Neural cell (in vitro differentiated cells): ENCODE data around the gene SPAG7. TPM values are rescaled to one million over a fixed set of nuclear protein-coding genes. Genes with fewer than 3 reads are reported as not detected.
"Not testable (repeated sequence)": the region's sequence is repeated elsewhere in the genome, so short reads cannot be mapped to it uniquely, and the experiment has no call there.

Experiments used
- H2AFZ ChIP-seq: fragments of 200-600, 300-800 bp; sonication (generic), shearing (Covaris generic); 2 replicates; pipeline ENCODE4 v1.6.0; 2014; ENCODE audit warnings: low read depth, mild to moderate bottlenecking, antibody characterized with exemption, low read length, moderate library complexity
- H3F3A ChIP-seq: fragments of 200-600 bp; shearing (Covaris generic); 2 replicates; pipeline ENCODE4 v1.6.1; 2016; ENCODE audit warnings: mild to moderate bottlenecking, moderate library complexity, mixed read lengths, antibody characterized with exemption, low read length; ENCODE audit not compliant: insufficient read depth, poor library complexity, severe bottlenecking
- H3K27ac ChIP-seq: fragments of 200-600, 300-800 bp; sonication (generic), shearing (Covaris generic); 2 replicates; pipeline ENCODE4 v1.5.1; 2014; ENCODE audit warnings: mild to moderate bottlenecking, low read length, moderate library complexity
- H3K27me3 ChIP-seq: fragments of 300-800, 200-600 bp; sonication (generic), shearing (Covaris generic); 2 replicates; pipeline ENCODE4 v1.6.0; 2014; ENCODE audit warnings: mild to moderate bottlenecking, low read depth, low read length, moderate library complexity; ENCODE audit not compliant: insufficient read depth
- H3K36me3 ChIP-seq: fragments of 300-800, 200-600 bp; sonication (generic), shearing (Covaris generic); 2 replicates; pipeline ENCODE4 v1.5.1; 2014; ENCODE audit warnings: mild to moderate bottlenecking, antibody characterized with exemption, low read length, moderate library complexity; ENCODE audit not compliant: insufficient read depth
- H3K4me2 ChIP-seq: fragments of 300-800, 200-600 bp; sonication (generic), shearing (Covaris generic); 2 replicates; pipeline ENCODE4 v1.6.0; 2014; ENCODE audit warnings: mild to moderate bottlenecking, low read length
- H3K4me3 ChIP-seq: fragments of 300-800, 200-600 bp; sonication (generic), shearing (Covaris generic); 2 replicates; pipeline ENCODE4 v1.5.1; 2014; ENCODE audit warnings: mild to moderate bottlenecking, low read length, moderate library complexity
- H3K79me2 ChIP-seq: fragments of 200-600 bp; shearing (Covaris generic); replicated peaks from 2 replicates; pipeline ENCODE4 v1.6.0; 2014; ENCODE audit warnings: mild to moderate bottlenecking, low read length, moderate library complexity; ENCODE audit not compliant: insufficient read depth
- H3K9ac ChIP-seq: fragments of 300-800, 200-600 bp; sonication (generic), shearing (Covaris generic); 2 replicates; pipeline ENCODE4 v1.6.1; 2016; ENCODE audit warnings: mild to moderate bottlenecking, low read length, mixed read lengths
- H3K9me2 ChIP-seq: fragments of 200-600 bp; shearing (Covaris generic); 2 replicates; pipeline ENCODE4 v1.6.1; 2016; ENCODE audit warnings: mild to moderate bottlenecking, low read length, mixed read lengths; ENCODE audit not compliant: insufficient read depth
- H3K9me3 ChIP-seq: fragments of 200-600, 300-800 bp; sonication (generic), shearing (Covaris generic); 2 replicates; pipeline ENCODE4 v1.6.1; 2016; ENCODE audit warnings: mild to moderate bottlenecking, mixed run types, low read length, moderate library complexity, mixed read lengths
- H4K20me1 ChIP-seq: fragments of 200-600 bp; shearing (Covaris generic); 2 replicates; pipeline ENCODE4 v1.6.1; 2016; ENCODE audit warnings: mild to moderate bottlenecking, mixed run types; ENCODE audit not compliant: insufficient read depth
- CTCF ChIP-seq: fragments of 450-650 bp; IDR thresholded peaks from 2 replicates; pipeline ENCODE4 v1.5.1; 2014; ENCODE audit warnings: antibody characterized with exemption, mild to moderate bottlenecking, moderate library complexity; ENCODE audit not compliant: poor library complexity, severe bottlenecking
- EZH2 ChIP-seq: fragments of 200-600, 300-800 bp; shearing (Covaris generic), sonication (generic); IDR thresholded peaks from 2 replicates; pipeline ENCODE4 v1.6.1; 2014; ENCODE audit warnings: antibody characterized with exemption, low read length, borderline replicate concordance, mild to moderate bottlenecking; ENCODE audit not compliant: insufficient read depth, poor library complexity, severe bottlenecking
- SMC3 ChIP-seq: fragments of 450-650 bp; conservative IDR thresholded peaks from 2 replicates; pipeline ENCODE4 v1.6.1; 2014; ENCODE audit warnings: antibody characterized with exemption, mild to moderate bottlenecking, moderate library complexity; ENCODE audit not compliant: poor library complexity
- polyA plus RNA-seq: library from polyadenylated mRNA; depleted of rRNA; stranded (reverse); fragments of >200 nt; gene quantifications from 2 replicates; pipeline ENCODE4 v1.2.3, GENCODE V29; 2014
- small RNA-seq, 3 experiments: library from RNA; depleted of rRNA; stranded (forward); fragments of <200 nt; gene quantifications; one replicate each; pipeline ENCODE3, GENCODE V24; 2012

Gene SPAG7
- polyA plus RNA-seq, 1 donor from 2014 or later, result 66.4 TPM

- no peak for TF ChIP-seq EZH2
- TF ChIP-seq SMC3, result no peak
- Histone ChIP-seq H3K4me2 (no peak overlapping the region), H4K20me1 (no peaks in the 10 kb centered on the region), H3K27ac (no peak overlapping the region), H3F3A (no peaks in the 10 kb centered on the region), H3K9ac (no peak overlapping the region), H3K27me3 (no peaks in the 10 kb centered on the region), H3K9me2 (no peaks in the 10 kb centered on the region), H3K9me3 (no peaks in the 10 kb centered on the region), H3K36me3 (no peaks in the 10 kb centered on the region), H3K4me3 (no peak overlapping the region), H2AFZ (no peak overlapping the region), H3K79me2 (no peaks in the 10 kb centered on the region)
Measured at GRCh38 chr17:4919511-4920047, 48.0 kb downstream of the SPAG7 start.

GRCh38 chr17:4914551-4914950, 53.1 kb downstream of the SPAG7 start:
- not testable (repeated sequence) for H3K9me3 ChIP-seq, H3K4me3 ChIP-seq, H3K9me2 ChIP-seq, H3F3A ChIP-seq, H3K9ac ChIP-seq, H2AFZ ChIP-seq, H3K36me3 ChIP-seq, H4K20me1 ChIP-seq, H3K27me3 ChIP-seq, H3K79me2 ChIP-seq, H3K27ac ChIP-seq, H3K4me2 ChIP-seq

GRCh38 chr17:4913994-4914393, 53.6 kb downstream of the SPAG7 start:
- no peak for TF ChIP-seq CTCF
- no peaks in the 10 kb centered on the region for H3F3A ChIP-seq
- no peaks in the 10 kb centered on the region for H3K9me2 ChIP-seq
- no peak overlapping the region for H2AFZ ChIP-seq
- H3K9me3 ChIP-seq, result no peaks in the 10 kb centered on the region
- H3K4me2 ChIP-seq, result no peak overlapping the region
- no peaks in the 10 kb centered on the region for H3K36me3 ChIP-seq
- H3K27ac ChIP-seq, result no peak overlapping the region
- H3K9ac ChIP-seq, result no peak overlapping the region
- no peaks in the 10 kb centered on the region for H3K27me3 ChIP-seq
- H3K79me2 ChIP-seq, result no peaks in the 10 kb centered on the region
- no peak overlapping the region for H3K4me3 ChIP-seq
- H4K20me1 ChIP-seq, result no peaks in the 10 kb centered on the region

Small RNA genes lying within 50 kb of the gene (small RNA-seq; reads per million reads assigned to genes)
- gene MIR6864 (0 to 2.5 (median 1.7) reads per million in 3 experiments), gene MIR6865 (0 to 3.8 (median 2.5) reads per million in 3 experiments)

Other genes with a start within 250 kb of the SPAG7 start
- gene MED11, start 236.4 kb downstream of the SPAG7 start, polyA plus RNA-seq, result 17.2 and 20.5 TPM in 2 replicates
- gene ZMYND15, start 228.0 kb downstream of the SPAG7 start, polyA plus RNA-seq, result not detected in 2 replicates
- not detected in 2 replicates for gene CXCL16, start 227.9 kb downstream of the SPAG7 start, polyA plus RNA-seq
- not detected in 2 replicates for gene TM4SF5, start 195.9 kb downstream of the SPAG7 start, polyA plus RNA-seq
- gene VMO1, start 181.5 kb downstream of the SPAG7 start, polyA plus RNA-seq, result 1.6 TPM in 1 of 2 replicates, not detected in the other
- gene GLTPD2, start 178.9 kb downstream of the SPAG7 start, polyA plus RNA-seq, result 2.6 TPM in 1 of 2 replicates, not detected in the other
- gene PSMB6, start 171.7 kb downstream of the SPAG7 start, polyA plus RNA-seq, result 175 and 194 TPM in 2 replicates
- gene PLD2, start 160.7 kb downstream of the SPAG7 start, polyA plus RNA-seq, result 2.0 and 3.9 TPM in 2 replicates
- gene MINK1, start 134.5 kb downstream of the SPAG7 start, polyA plus RNA-seq, result 38.1 and 51.4 TPM in 2 replicates
- gene C17orf107, start 68.3 kb downstream of the SPAG7 start, polyA plus RNA-seq, result 0.45 and 2.1 TPM in 2 replicates
- gene CHRNE, start 64.7 kb downstream of the SPAG7 start, polyA plus RNA-seq, result 0.25 TPM in 1 of 2 replicates, not detected in the other
- gene GP1BA, start 35.5 kb downstream of the SPAG7 start, polyA plus RNA-seq, result not detected in 2 replicates
- gene SLC25A11, start 27.8 kb downstream of the SPAG7 start, polyA plus RNA-seq, result 140 and 172 TPM in 2 replicates
- gene RNF167, start 27.5 kb downstream of the SPAG7 start, polyA plus RNA-seq, result 52.5 and 64.1 TPM in 2 replicates
- 145 and 230 TPM in 2 replicates for gene PFN1, start 19.3 kb downstream of the SPAG7 start, polyA plus RNA-seq
- 0.54 and 2.3 TPM in 2 replicates for gene ENO3, start 16.7 kb downstream of the SPAG7 start, polyA plus RNA-seq
- 3.7 and 7.3 TPM in 2 replicates for gene CAMTA2, start 19.9 kb upstream of the SPAG7 start, polyA plus RNA-seq
- gene INCA1, start 29.7 kb upstream of the SPAG7 start, polyA plus RNA-seq, result 0.38 TPM in 1 of 2 replicates, not detected in the other
- 7.7 and 8.3 TPM in 2 replicates for gene KIF1C, start 30.1 kb upstream of the SPAG7 start, polyA plus RNA-seq
- gene SLC52A1, start 67.6 kb upstream of the SPAG7 start, polyA plus RNA-seq, result not detected in 2 replicates
- gene ZFP3, start 110.7 kb upstream of the SPAG7 start, polyA plus RNA-seq, result 0.05 and 0.20 TPM in 2 replicates
- 31.8 and 32.5 TPM in 2 replicates for gene ZNF232, start 144.1 kb upstream of the SPAG7 start, polyA plus RNA-seq
- gene USP6, start 148.2 kb upstream of the SPAG7 start, polyA plus RNA-seq, result not detected in 2 replicates
- gene ZNF594, start 224.1 kb upstream of the SPAG7 start, polyA plus RNA-seq, result 28.2 and 31.0 TPM in 2 replicates